KBM-7 (cell line): Measurements from ENCODE around the gene RIOK1.

Experiments
- DNase-seq: peaks from one replicate; pipeline ENCODE4 v3.0.0-alpha.2; 2015
- in situ Hi-C: fragments of 300-500 bp; cut with MboI; formaldehyde crosslinking; loops from 2 replicates; pipeline ENCODE4 v1.14.3; 2020; ENCODE audit warnings: low sequenced_read_pairs, low pct_unique_long_range_greater_than_20kb, mixed read lengths

RIOK1 gene

DNA sequence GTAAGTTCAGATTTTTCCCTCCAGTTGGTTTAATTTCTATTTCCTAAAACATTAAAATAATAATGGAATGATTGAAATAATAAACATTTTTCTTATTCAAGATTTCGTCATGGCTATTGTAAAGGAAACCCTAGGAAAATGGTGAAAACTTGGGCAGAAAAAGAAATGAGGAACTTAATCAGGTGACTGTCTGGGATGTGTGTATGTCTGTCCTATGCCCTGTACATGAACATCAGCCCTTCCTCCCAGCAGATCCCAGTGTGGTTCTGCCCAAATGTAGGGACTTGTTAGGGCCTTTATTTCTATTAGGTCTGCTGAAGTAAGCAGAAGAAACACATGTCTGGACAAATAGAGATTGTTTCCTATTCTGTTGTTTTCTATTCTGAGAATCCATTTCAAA is 13.1 kb downstream of the RIOK1 start:
- DNase-seq, result no peak
- in situ Hi-C loops, result no loop called here

DNA sequence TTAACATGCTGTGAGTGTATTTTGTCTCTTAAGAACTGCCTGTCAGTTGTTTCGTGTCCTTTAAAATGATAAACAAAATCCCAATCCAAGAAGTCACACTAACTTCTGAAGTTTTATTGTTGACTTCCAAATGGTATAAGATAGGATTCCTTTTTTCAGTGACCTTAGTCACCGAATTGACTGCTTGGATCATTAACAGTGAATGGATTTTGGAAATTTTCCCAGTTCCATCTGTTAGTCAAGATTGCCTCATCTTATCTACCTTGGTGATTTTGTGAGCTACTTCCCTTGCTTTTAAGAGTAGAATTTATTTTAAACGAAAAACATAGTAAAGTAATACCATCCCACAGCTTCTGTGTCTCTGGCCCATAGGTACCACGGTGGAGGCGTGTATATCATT is 14.9 kb downstream of the RIOK1 start:
- DNase-seq, result no peak
- in situ Hi-C loops, result no loop called here

DNA sequence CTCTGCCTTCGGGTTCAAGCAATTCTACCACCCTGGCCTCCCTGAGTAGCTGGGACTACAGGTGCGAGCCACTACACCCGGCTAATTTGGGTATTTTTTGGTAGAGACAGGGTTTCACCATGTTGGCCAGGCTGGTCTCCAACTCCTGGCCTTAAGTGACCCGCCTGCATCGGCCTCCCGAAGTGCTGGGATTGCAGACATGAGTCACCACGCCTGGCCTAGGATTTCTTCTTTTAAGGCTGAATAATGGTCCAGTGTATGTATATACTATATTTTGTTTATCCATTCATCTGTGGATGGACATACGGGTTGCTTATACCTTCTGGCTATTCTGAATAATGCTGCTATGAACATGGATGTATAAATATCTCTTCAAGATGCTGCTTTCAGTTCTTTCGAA is 17.1 kb downstream of the RIOK1 start:
- in situ Hi-C loops, result no loop called here
- no peak for DNase-seq

DNA sequence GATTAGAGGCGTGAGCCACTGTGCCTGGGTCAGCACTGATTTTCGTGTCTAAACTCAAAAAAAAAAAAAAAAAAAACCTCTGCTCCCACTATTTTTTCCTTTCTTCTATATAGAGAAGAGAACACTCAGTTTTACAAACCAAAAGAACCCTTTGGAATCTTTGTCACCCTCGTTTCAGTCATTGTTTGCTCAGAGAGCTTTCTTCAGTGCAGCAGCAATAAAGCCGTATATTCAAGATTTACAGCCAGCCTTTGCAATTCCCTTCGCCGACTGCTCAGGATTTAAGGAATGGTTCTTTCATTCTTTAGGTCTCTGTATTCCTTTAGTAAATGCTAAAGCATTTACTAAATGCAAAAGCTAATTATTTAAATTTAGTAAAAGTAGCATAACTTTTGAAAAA is 20.1 kb downstream of the RIOK1 start:
- no peak for DNase-seq
- in situ Hi-C loops, result no loop called here

DNA sequence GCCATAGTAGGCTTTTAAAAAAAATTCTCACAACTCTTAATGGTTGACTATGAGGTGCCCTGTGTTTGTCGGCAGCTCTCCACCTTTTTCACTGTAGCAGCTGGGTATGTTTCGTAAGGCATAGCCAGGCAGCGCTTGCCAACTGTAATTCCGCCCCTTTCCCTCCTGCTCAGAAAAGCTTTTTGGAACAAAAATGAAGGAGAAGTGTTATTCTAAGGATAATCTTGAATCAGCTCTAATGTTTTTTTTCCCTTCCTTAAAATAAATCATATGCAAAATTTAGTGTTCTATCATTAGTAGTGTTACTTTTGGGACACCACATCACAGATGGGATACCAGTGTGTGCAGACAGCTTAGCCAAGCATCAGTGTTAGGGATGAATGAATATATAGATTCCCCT is 21.2 kb downstream of the RIOK1 start:
- in situ Hi-C loops, result no loop called here
- DNase-seq, result no peak

DNA sequence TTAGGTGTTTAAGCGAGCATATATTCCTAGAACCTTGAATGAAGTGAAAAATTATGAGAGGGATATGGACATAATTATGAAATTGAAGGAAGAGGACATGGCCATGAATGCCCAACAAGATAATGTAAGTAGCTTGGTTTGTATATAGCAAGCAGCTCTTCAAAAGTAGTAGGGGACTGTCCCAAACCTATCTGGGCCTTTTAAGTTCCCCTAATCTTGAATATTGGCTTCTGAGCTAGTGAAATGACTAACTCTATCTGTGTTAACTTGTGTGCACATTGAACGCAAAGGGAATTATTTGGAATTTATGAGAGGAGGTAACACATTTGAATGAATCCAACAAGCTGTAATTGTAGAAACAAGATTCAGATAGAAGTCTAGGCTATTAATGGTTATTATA is 21.7 kb downstream of the RIOK1 start:
- in situ Hi-C loops, result no loop called here
- no peak for DNase-seq

DNA sequence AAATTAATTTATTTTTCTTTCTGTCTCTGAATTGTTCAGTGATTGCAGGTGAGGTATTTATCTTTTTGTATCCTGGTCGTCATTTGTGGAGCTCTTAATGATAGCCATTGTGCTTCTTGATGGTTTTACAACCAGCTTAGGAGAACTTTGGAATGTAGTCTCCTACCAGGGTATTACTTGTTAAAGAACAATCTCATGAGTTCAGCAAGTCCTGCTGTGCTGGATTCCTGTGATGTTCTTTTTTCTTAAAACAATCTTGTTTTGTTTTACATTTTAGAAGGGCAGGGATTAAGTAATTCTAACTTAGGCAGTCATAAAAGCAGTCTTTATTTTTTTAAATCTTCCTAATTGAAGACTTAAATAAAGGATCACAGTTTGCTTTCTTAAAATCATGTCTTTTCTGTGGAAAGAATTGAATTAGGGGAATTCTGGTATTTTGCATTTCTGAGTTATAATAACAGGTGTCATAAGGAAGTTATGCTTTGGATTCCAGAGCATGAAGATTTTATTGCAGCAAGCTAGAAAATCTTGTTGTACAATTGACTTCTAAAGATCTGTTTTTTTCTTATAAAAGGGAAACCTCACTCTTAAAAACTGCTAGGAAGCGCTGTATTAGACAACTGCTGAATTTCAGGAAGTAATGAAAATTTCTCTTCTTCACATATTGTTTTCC is 23.7 kb downstream of the RIOK1 start:
- no peak for DNase-seq
- in situ Hi-C loops, result no loop called here

DNA sequence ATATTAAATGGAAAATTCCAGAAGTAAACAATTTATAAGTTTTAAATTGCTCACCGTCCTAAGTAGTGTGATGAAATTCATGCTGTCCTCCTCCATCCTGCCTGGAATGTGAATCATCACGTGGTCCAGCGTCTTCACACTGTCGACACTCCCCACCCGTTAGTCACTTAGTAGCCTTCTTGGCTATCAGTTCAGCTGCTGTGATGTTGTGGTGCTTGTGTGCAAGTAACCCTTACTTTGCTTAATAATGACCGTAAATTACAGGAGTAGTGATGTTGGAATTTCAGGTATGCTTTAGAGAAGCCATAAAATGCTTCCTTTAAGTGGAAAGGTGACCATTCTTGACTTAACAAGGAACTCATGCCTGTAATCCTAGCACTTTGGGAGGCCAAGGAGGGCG is 25.2 kb downstream of the RIOK1 start:
- in situ Hi-C loops, result no loop called here
- DNase-seq, result no peak

DNA sequence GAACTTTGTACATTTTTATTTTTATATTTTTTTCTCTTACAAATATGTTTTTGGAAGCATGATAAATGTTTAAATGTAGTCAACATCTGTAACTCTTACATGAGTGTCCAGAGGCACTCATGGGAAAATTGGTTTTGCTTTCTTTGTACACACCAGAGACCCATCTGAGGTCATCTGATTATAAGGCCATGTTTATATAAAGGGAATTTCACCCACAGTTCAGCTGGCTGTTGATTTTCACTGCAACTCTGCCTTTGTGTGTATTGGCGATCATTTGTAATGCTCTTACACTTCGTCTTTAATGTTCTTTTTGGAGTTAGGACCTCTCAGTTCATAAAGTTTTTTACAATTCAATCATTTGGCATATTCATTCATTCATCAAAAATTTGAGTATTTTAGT is 28.1 kb downstream of the RIOK1 start:
- no peak for DNase-seq
- in situ Hi-C loops, result no loop called here

DNA sequence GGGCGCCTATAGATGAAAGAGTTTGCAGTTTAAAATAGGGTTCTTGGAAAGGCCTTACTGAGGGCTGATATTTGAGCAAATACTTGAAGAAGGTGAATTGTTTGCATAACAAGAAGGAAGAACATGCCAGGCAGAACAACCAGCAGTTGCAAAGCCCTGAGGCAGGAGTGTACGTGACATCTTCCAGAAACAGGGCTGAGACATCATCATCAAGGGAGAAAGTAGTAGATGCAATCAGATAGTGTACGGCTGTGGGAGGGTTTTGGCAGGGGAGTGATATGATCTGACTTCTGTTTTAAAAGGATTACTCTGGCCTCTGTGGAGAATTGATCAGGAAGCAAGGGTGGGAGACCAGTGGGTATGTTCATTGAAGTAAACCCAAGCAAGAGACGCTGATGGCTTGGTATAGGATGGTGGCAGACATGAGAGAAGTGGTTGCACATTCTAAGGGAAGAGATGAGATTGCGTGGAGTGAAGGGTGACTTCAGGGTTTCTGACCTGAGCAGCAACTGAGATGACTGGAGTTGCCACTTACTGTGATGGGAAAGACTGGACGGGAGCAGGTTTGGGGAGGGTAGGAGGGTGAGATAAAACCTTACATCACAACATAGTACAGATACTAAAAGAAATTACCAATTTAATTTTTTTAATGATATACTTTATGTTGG is 28.8 kb downstream of the RIOK1 start:
- no peak for DNase-seq
- in situ Hi-C loops, result no loop called here

DNA sequence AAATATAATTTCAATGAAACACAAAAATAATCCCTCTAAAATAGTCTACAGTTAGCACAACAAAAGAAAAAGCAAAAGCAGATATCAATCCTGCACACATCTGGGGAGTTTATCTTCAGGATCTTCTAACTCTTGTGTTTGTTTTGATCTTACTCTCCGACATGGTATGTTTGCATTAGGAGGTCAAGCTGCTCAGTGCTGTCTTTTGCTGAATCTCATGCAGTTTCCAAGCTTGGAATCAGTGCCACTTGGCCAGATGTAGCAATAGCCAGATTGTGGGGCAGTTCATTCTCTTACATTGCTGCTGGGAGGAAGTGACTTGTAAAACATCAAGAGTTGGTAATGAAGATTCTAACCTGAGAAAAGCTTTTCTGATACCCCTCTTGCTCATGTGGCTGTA is 29.5 kb downstream of the RIOK1 start:
- in situ Hi-C loops, result no loop called here
- DNase-seq, result no peak

DNA sequence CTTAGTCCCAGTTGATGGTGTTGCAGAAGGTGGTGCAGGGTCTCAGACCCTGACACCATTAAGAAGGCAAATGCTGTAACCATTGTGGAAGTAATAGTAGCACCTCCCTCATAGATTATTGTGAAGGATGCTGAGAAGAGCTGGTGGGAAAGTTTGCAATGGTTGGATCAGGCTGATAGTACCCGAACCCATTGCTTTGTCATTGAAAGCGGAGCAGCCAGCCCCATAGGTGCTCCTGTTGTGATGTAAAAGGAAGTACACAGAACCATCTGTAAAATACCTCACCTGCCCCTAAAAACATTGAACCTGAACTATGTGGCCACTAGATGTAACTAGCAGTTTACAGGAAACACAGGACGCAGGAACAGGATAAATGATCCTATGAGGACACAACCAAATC is 31.5 kb downstream of the RIOK1 start:
- in situ Hi-C loops, result no loop called here
- no peak for DNase-seq

DNA sequence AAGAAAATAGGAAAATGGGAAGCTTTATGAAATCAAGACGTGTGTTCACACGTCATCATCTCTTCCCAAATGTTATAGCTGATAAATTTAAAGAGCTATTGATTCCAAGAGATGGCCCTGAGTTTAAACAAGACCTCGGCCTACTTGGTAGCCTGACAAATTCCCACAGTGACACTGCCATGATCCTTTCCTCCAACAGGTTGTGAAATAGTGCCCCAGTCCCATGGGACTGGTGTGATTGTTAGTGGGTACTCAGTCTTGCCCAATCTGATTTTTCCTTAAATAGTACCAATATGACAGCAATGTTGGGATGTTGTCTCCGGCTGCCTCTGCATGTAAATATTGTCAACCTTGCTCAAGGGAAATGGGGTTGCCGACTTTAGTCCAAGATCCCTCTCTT is 34.5 kb downstream of the RIOK1 start:
- no peak for DNase-seq
- in situ Hi-C loops, result no loop called here

DNA sequence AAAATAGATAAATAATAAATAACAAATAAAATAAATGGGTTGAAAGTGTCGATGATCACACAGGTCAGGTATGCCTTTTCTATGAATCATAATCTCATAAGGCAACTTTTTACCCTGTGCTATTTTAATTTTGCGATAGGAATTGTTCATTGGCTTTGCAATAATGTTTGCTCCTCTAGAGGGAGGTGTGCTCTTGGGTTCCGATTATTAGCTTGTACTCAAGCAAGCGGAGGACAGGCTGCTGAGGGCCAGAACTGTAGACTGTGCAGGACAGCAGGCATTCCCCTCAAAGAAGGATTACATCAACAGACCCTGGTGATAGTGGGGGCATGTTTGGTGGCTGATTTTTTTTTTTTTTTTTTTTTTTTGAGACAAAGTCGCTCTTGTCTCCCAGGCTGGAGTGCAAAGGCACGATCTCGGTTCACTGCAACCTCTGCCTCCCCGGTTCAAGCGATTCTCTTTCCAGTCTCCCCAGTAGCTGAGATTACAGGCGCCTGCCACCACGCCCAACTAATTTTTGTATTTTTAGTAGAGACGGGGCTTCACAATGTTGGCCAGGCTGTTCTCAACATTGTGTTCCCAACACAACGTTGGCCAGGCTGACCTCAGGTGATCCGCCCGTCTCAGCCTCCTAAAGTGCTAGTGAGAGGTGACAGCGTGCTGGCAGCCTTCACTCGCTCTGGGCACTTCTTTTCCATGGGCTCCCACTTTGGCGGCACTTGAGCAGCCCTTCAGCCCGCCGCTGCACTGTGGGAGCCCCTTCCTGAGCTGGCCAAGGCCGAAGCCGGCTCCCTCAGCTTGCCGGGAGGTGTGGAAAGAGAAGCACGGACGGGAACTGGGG is 35.6 kb downstream of the RIOK1 start:
- in situ Hi-C loops, result no loop called here
- DNase-seq, result peak; percentile 36

DNA sequence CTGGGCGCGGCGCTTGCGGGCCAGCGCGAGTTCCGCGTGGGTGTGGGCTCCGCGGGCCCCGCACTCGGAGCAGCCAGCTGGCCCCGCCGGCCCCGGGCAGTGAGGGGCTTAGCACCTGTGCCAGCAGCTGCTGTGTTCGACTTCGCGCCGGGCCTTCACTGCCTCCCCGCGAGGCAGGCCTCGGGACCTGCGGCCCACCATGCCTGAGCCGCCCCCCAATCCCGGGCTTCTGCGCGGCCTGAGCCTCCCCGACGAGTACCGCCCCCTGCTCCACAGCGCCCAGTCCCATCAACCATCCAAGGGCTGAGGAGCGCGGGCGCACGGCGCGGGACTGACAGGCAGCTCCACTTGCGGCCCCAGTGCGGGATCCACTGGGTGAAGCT is 36.2 kb downstream of the RIOK1 start:
- DNase-seq, result no peak
- in situ Hi-C loops, result no loop called here

DNA sequence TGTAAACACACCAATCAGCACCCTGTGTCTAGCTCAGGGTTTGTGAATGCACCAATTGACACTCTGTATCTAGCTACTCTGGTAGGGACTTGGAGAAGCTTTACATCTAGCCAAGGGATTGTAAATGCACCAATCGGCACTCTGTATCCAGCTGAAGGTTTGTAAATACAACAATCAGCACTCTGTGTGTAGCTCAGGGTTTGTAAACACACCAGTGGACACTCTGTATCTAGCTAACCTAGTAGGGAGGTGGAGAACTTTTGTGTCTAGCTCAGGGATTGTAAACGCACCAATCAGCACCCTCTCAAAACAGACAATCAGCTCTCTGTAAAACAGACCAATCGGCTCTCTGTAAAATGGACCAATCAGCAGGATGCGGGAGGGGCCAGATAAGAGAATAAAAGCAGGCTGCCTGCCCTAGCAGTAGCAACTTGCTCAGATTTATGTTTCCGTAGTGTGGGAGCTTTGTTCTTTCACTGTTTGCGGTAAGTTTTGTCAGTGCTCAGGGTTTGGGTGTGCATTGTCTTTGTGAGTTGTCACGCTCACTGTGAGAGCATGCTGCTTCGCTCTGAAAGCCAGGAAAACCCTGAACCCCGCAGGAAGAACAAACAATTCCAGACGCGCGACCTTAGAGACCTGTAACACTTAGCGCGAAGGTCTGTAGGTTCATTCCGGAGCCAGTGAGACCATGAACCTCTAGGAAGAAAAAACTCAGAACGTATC is 37.0 kb downstream of the RIOK1 start:
- DNase-seq, result no peak
- in situ Hi-C loops, result no loop called here

DNA sequence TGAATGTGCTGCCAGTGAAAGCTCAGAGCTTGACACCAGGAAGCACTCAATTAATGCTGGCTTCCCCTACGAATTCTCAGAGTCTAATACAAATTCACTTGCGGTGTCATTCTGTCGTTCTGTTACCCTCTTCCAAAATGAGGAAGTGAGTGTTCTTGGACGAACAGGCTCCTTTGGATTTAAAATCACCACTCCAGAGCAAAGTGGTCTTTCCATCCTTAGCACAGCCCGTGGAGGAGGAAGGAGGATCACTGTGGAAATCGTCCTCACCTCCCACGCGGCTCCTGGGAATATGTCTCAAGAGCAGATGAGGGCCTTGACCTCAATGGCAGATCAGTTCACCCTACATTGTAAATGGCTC is 41.7 kb downstream of the RIOK1 start:
- DNase-seq, result peak; percentile 81
- in situ Hi-C loops, result no loop called here

DNA sequence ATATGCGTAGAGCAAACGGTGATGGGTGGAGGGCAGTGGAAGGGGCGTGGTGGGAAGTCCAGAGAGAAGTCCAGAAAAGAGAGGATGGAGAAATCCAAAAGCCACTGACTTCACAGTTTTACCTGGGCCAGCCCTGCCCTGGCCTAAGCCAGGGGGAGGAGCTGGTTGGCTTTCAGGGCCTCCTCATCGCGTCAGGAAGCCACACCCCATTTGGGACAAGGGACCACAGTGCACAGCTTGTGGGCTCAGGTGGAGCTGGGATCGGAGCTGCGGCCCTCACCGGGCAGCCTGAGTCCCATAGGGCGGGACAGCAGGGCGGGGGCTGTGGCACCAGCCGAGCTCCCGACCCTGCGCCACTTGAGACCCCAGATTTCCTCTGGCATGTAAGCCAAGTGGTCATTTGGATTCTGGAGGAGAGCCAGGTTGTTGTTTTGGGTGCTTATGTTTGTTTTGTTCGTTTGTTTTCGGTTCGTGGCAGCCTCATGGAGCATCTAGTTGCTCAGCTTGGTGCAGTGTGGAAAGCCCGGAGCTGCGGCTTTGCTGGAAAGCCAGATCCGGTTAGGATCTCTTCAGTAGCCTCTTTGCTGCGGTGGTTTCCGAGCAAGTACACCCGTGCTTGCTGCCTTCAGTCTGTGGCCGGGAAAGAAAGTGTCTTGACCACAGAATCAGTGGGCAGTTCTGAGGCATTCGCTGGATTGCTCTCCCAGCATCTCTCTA is 42.2 kb downstream of the RIOK1 start:
- in situ Hi-C loops, result no loop called here
- DNase-seq, result no peak

DNA sequence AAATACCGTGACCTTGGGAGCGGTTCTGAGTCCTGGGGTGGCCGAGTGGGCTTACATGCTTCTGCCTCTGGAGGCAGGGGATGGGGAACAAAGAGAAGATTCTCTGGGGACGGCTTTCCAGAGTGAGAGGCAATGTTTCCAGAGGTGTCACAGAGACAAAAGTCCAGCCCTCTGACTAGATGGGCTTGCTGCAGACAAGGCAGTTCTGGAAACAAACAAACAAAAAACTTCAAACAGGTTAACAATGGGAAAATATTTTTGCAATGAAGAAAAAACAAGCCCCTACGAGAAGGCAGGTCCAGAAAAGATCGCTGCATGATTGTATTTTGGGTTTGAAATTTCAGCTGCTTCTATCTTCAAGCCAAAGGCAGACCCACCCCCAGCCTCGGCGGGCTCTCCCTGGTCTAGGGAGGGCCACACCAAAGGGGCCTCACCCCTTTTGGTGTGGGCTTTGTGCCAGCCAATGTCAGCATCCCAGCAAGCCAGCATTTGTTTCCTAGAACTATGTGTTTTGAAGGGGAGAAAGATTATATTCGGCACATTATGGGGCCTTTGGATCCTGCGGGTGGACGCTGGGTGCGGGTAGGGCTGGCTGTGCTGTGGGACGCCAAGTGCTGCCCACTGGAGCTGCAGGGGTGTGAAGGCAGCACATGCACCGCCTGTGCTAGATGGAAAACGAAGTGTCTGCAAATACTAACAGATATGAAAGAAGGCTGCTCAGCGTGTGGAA is 42.9 kb downstream of the RIOK1 start:
- in situ Hi-C loops, result no loop called here

More for the DNA sequence above, 42.9 kb downstream of the RIOK1 start:
- no peak for DNase-seq
